GM12878 (cell line): ENCODE results near the gene TCERG1L. TPM values are rescaled to one million over a fixed set of nuclear protein-coding genes. Genes with fewer than 3 reads are reported as not detected.

Source experiments
- ATAC-seq: fragments of 200-7000 bp; cut with Tn5 transposase; 3 replicates; pipeline ENCODE4 v1.9.1; 2020; ENCODE audit warnings: mild to moderate bottlenecking, moderate library complexity
- BruUV-seq: library from RNA; stranded (reverse); fragments of 400-500 nt; replicated peaks from 2 replicates; lab custom pipeline; 2021; lab: Mats Ljungman, UMichigan
- CTCF ChIA-PET: fragments of 300-600 bp; sonication (Branson Sonifier 250); formaldehyde crosslinking; extraction: SDS; loops from one replicate; lab custom pipeline; 2021; ENCODE audit warnings: inconsistent platforms; lab: Yijun Ruan, JAX
- POLR2A ChIA-PET: fragments of 350-600 bp; formaldehyde crosslinking; extraction: SDS; loops from one replicate; lab custom pipeline; 2021; ENCODE audit warnings: inconsistent platforms; lab: Charles Lee
- RAD21 ChIA-PET: fragments of 300-600 bp; sonication (Branson Sonifier 250); formaldehyde crosslinking; loops from one replicate; lab custom pipeline; 2023; ENCODE audit warnings: antibody characterized with exemption; ENCODE audit not compliant: unreplicated experiment; lab: Charles Lee
- SMC1A ChIA-PET: fragments of 300-600 bp; sonication (Branson Sonifier 250); formaldehyde crosslinking; loops from one replicate; lab custom pipeline; 2023; ENCODE audit not compliant: unreplicated experiment, uncharacterized antibody; lab: Charles Lee
- DNase-seq: peaks from one replicate; pipeline ENCODE4 v3.0.0-alpha.2; 2011; ENCODE audit warnings: low read depth, low spot score
- FAIRE-seq: peaks from 3 replicates; lab custom pipeline; 2011; peaks lifted over from hg19 to GRCh38; lab: Jason Lieb, UNC
- H2AFZ ChIP-seq: 2 replicates; pipeline ENCODE4 v1.6.0; 2011; ENCODE audit warnings: low read depth, low read length, control low read depth; ENCODE audit not compliant: control insufficient read depth
- H3K27ac ChIP-seq: 2 replicates; pipeline ENCODE4 v1.5.1; 2011; ENCODE audit warnings: control low read depth; ENCODE audit not compliant: control insufficient read depth, insufficient read depth
- H3K27me3 ChIP-seq, 2 experiments: replicated peaks in 1 of 2; 2 replicates each; pipeline versions ENCODE4 v1.6.0 to v1.6.1; 2011; ENCODE audit warnings: low read length in 1 of 2; ENCODE audit not compliant: control insufficient read depth in 2 of 2, insufficient read depth in 2 of 2
- H3K36me3 ChIP-seq, 2 experiments: 2 replicates each; pipeline ENCODE4 v1.5.1; 2011; ENCODE audit warnings: low read length in 1 of 2; ENCODE audit not compliant: control insufficient read depth in 2 of 2, insufficient read depth in 2 of 2
- H3K4me1 ChIP-seq: 2 replicates; pipeline ENCODE4 v1.6.1; 2011; ENCODE audit warnings: mild to moderate bottlenecking, low read length, moderate library complexity, mixed read lengths; ENCODE audit not compliant: control insufficient read depth, insufficient read depth
- H3K4me2 ChIP-seq: 2 replicates; pipeline ENCODE4 v1.6.0; 2011; ENCODE audit warnings: control low read depth; ENCODE audit not compliant: control insufficient read depth, insufficient read depth
- H3K4me3 ChIP-seq: fragments of 200-600 bp; sonication (generic); 2 replicates; pipeline ENCODE4 v1.5.1; 2016
- H3K79me2 ChIP-seq: 2 replicates; pipeline ENCODE4 v1.6.0; 2011; ENCODE audit warnings: low read length; ENCODE audit not compliant: control insufficient read depth, insufficient read depth
- H3K9ac ChIP-seq: 2 replicates; pipeline ENCODE4 v1.8.0; 2011; ENCODE audit warnings: low read length, control low read depth, mixed read lengths; ENCODE audit not compliant: control insufficient read depth, insufficient read depth
- H3K9me3 ChIP-seq: replicated peaks from 3 replicates; pipeline ENCODE4 v1.5.1; 2011; ENCODE audit warnings: mild to moderate bottlenecking, low read length; ENCODE audit not compliant: control insufficient read depth, insufficient read depth
- H4K20me1 ChIP-seq: 2 replicates; pipeline ENCODE4 v1.6.0; 2011; ENCODE audit not compliant: control insufficient read depth, insufficient read depth
- GATAD2B ChIP-seq: fragments of 450-650 bp; conservative IDR thresholded peaks from 2 replicates; pipeline ENCODE4 v1.6.1; 2017; ENCODE audit warnings: low read depth, mild to moderate bottlenecking, moderate library complexity
- HCFC1 ChIP-seq: fragments of 150-350 bp; IDR thresholded peaks from 2 replicates; pipeline ENCODE4 v1.6.1; 2014; ENCODE audit warnings: low read length
- MTA2 ChIP-seq: fragments of 450-650 bp; IDR thresholded peaks from 2 replicates; pipeline ENCODE4 v1.6.1; 2016; ENCODE audit warnings: low read depth, mild to moderate bottlenecking, moderate library complexity
- MXI1 ChIP-seq: fragments of 150-350 bp; IDR thresholded peaks from 2 replicates; pipeline ENCODE4 v1.6.1; 2011; ENCODE audit warnings: low read depth, mild to moderate bottlenecking, inconsistent platforms, low read length, improper control_type of control experiment
- NR2C1 ChIP-seq: fragments of 450-650 bp; IDR thresholded peaks from 2 replicates; pipeline ENCODE4 v1.6.1; 2017; ENCODE audit warnings: antibody characterized with exemption, mild to moderate bottlenecking, moderate library complexity
- SMC3 ChIP-seq: IDR thresholded peaks from 2 replicates; pipeline ENCODE4 v1.6.1; 2011; ENCODE audit warnings: low read length, improper control_type of control experiment, borderline replicate concordance
- SREBF1 ChIP-seq: IDR thresholded peaks from 2 replicates; pipeline ENCODE4 v1.6.1; 2012; ENCODE audit warnings: mild to moderate bottlenecking, low read length
- TAF1 ChIP-seq: IDR thresholded peaks from 2 replicates; pipeline ENCODE4 v1.6.1; 2011; ENCODE audit warnings: mild to moderate bottlenecking, low read depth, low read length, borderline replicate concordance
- WGBS: methylation state at CpG from one replicate; pipeline ENCODE4 v1.1.6; 2016; ENCODE audit warnings: low lambda C conversion rate; ENCODE audit not compliant: insufficient replicate concordance, insufficient coverage; ENCODE audit errors: missing lambda C conversion rate; 5-methylcytosine and 5-hydroxymethylcytosine counted together
- in situ Hi-C: fragments of 300-500 bp; cut with MboI; formaldehyde crosslinking; loops from 9 replicates; pipeline ENCODE4 v1.14.3; 2018; ENCODE audit warnings: mixed read lengths
- intact Hi-C: fragments of 100-400 bp; cut with micrococcal nuclease; formaldehyde crosslinking; loops from one replicate; pipeline ENCODE4 v1.14.2; 2022; ENCODE audit not compliant: unreplicated experiment
- polyA plus RNA-seq, 11 experiments: library from polyadenylated mRNA; depleted of rRNA in 4 of 11; unstranded in 6 of 11; stranded (reverse) in 5 of 11; fragments of >200 nt; fragmentation: Nextera tagmentation in 4 of 11; fragmentation: Illumina TruSeq in 1 of 11; extraction: Ambion mirVana in 4 of 11; extraction: Trizol in 1 of 11; gene quantifications; 1 replicate in 1 of 11; 2 replicates in 10 of 11; pipeline versions ENCODE4 v1.2.1 to v1.2.3, GENCODE V29; 2011 to 2016; ENCODE audit warnings: inconsistent platforms in 2 of 11, missing spikeins in 2 of 11, low read depth in 1 of 11
- total RNA-seq, 4 experiments: library from RNA; depleted of rRNA in 3 of 4; stranded (reverse); fragments of >200 nt in 3 of 4; fragmentation: Illumina TruSeq in 1 of 4; extraction: Trizol in 1 of 4; gene quantifications; 2 replicates each; pipeline versions ENCODE4 v1.2.1 to v1.2.3, GENCODE V29; 2013 to 2021
- TF ChIP-seq, protein P1 (sequence below): fragments of 450-650 bp; formaldehyde crosslinking; IDR thresholded peaks from 2 replicates; pipeline ENCODE4 v1.5.0; 2022; ENCODE audit warnings: mild to moderate bottlenecking, missing genetic modification characterization
- TF ChIP-seq, protein P2 (sequence below): fragments of 450-650 bp; IDR thresholded peaks from 2 replicates; pipeline ENCODE4 v1.6.1; 2014; ENCODE audit warnings: mild to moderate bottlenecking
- TF ChIP-seq, protein P3 (sequence below): IDR thresholded peaks from 2 replicates; pipeline ENCODE4 v1.6.1; 2012; ENCODE audit warnings: improper control_type of control experiment, low read depth, low read length; ENCODE audit not compliant: insufficient replicate concordance

Gene TCERG1L
- total and polyA plus RNA-seq, 10 of the 15 experiments (the other 5 are each of a cell fraction or from before 2014, with no cell fraction given), result not detected

GRCh38 chr10:131094527-131095312 is 216.8 kb downstream of the TCERG1L start:
- H3K36me3 ChIP-seq, result no peaks in the 10 kb centered on the region
- ATAC-seq (no peak), FAIRE-seq (no peak), DNase-seq (no peak)
- H3K4me2 ChIP-seq, result no peak overlapping the region
- no peaks in the 10 kb centered on the region for H3K4me1 ChIP-seq
- ChIA-PET POLR2A (no interaction called here), RAD21 (no interaction called here), CTCF (no interaction called here), SMC1A (no interaction called here)
- no peaks in the 10 kb centered on the region for H4K20me1 ChIP-seq
- no peaks in the 10 kb centered on the region for H3K79me2 ChIP-seq
- WGBS, result 52% methylated on average over 20 of the region's 29 CpGs
- no peaks in the 10 kb centered on the region for H3K27me3 ChIP-seq
- in situ Hi-C loops (no loop called here), intact Hi-C loops (no loop called here)
- H2AFZ ChIP-seq, result no peak overlapping the region
- BruUV-seq, result no TSS peak
- H3K4me3 ChIP-seq, result no peak overlapping the region
- no peak overlapping the region for H3K9ac ChIP-seq
- H3K27ac ChIP-seq, result no peak overlapping the region
- H3K9me3 ChIP-seq, result no peaks in the 10 kb centered on the region; the same call in 2 of the 3 replicates
- no peak for TF ChIP-seq MXI1
- TF ChIP-seq, protein P1, sequence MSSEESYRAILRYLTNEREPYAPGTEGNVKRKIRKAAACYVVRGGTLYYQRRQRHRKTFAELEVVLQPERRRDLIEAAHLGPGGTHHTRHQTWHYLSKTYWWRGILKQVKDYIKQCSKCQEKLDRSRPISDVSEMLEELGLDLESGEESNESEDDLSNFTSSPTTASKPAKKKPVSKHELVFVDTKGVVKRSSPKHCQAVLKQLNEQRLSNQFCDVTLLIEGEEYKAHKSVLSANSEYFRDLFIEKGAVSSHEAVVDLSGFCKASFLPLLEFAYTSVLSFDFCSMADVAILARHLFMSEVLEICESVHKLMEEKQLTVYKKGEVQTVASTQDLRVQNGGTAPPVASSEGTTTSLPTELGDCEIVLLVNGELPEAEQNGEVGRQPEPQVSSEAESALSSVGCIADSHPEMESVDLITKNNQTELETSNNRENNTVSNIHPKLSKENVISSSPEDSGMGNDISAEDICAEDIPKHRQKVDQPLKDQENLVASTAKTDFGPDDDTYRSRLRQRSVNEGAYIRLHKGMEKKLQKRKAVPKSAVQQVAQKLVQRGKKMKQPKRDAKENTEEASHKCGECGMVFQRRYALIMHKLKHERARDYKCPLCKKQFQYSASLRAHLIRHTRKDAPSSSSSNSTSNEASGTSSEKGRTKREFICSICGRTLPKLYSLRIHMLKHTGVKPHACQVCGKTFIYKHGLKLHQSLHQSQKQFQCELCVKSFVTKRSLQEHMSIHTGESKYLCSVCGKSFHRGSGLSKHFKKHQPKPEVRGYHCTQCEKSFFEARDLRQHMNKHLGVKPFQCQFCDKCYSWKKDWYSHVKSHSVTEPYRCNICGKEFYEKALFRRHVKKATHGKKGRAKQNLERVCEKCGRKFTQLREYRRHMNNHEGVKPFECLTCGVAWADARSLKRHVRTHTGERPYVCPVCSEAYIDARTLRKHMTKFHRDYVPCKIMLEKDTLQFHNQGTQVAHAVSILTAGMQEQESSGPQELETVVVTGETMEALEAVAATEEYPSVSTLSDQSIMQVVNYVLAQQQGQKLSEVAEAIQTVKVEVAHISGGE (CRISPR knock-in tag), result no peak
- no peak for TF ChIP-seq HCFC1
- TF ChIP-seq SMC3, result no peak
- TF ChIP-seq, protein P2, sequence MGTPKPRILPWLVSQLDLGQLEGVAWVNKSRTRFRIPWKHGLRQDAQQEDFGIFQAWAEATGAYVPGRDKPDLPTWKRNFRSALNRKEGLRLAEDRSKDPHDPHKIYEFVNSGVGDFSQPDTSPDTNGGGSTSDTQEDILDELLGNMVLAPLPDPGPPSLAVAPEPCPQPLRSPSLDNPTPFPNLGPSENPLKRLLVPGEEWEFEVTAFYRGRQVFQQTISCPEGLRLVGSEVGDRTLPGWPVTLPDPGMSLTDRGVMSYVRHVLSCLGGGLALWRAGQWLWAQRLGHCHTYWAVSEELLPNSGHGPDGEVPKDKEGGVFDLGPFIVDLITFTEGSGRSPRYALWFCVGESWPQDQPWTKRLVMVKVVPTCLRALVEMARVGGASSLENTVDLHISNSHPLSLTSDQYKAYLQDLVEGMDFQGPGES, result no peak
- no peak for TF ChIP-seq NR2C1
- no peak for TF ChIP-seq TAF1
- TF ChIP-seq SREBF1, result no peak
- TF ChIP-seq, protein P3, sequence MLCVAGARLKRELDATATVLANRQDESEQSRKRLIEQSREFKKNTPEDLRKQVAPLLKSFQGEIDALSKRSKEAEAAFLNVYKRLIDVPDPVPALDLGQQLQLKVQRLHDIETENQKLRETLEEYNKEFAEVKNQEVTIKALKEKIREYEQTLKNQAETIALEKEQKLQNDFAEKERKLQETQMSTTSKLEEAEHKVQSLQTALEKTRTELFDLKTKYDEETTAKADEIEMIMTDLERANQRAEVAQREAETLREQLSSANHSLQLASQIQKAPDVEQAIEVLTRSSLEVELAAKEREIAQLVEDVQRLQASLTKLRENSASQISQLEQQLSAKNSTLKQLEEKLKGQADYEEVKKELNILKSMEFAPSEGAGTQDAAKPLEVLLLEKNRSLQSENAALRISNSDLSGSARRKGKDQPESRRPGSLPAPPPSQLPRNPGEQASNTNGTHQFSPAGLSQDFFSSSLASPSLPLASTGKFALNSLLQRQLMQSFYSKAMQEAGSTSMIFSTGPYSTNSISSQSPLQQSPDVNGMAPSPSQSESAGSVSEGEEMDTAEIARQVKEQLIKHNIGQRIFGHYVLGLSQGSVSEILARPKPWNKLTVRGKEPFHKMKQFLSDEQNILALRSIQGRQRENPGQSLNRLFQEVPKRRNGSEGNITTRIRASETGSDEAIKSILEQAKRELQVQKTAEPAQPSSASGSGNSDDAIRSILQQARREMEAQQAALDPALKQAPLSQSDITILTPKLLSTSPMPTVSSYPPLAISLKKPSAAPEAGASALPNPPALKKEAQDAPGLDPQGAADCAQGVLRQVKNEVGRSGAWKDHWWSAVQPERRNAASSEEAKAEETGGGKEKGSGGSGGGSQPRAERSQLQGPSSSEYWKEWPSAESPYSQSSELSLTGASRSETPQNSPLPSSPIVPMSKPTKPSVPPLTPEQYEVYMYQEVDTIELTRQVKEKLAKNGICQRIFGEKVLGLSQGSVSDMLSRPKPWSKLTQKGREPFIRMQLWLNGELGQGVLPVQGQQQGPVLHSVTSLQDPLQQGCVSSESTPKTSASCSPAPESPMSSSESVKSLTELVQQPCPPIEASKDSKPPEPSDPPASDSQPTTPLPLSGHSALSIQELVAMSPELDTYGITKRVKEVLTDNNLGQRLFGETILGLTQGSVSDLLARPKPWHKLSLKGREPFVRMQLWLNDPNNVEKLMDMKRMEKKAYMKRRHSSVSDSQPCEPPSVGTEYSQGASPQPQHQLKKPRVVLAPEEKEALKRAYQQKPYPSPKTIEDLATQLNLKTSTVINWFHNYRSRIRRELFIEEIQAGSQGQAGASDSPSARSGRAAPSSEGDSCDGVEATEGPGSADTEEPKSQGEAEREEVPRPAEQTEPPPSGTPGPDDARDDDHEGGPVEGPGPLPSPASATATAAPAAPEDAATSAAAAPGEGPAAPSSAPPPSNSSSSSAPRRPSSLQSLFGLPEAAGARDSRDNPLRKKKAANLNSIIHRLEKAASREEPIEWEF, result no peak
- TF ChIP-seq GATAD2B, result no peak
- no peak for TF ChIP-seq MTA2
